CD1c-positive myeloid dendritic cell (primary cell): ENCODE measurements around the gene GPR132.
A peak's percentile ranks its signal among the peaks of the same experiment; 100 is the strongest.
"Not testable (repeated sequence)": the region's sequence is repeated elsewhere in the genome, so short reads cannot be mapped to it uniquely, and the experiment has no call there.

ENCODE experiments used
- DNase-seq: peaks from one replicate; pipeline ENCODE4 v3.0.0-alpha.2; 2016; ENCODE audit errors: extremely low spot score

Gene GPR132

GRCh38 chr14:105041841-105042765 is 23.1 kb downstream of the GPR132 start:
- no peak for DNase-seq

GRCh38 chr14:105039458-105040205 is 25.6 kb downstream of the GPR132 start:
- no peak for DNase-seq

GRCh38 chr14:105035616-105036015 is 29.6 kb downstream of the GPR132 start:
- not testable (repeated sequence) for DNase-seq

GRCh38 chr14:105034315-105035039 is 30.8 kb downstream of the GPR132 start:
- DNase-seq: peak; percentile 82

- peak; percentile 30 for DNase-seq
Observed at GRCh38 chr14:105033412-105033900, 31.8 kb downstream of the GPR132 start.

- DNase-seq: not testable (repeated sequence)
Observed at GRCh38 chr14:105032451-105032901, 32.8 kb downstream of the GPR132 start.

GRCh38 chr14:105030836-105031396 is 34.3 kb downstream of the GPR132 start:
- DNase-seq: no peak

GRCh38 chr14:105030194-105030593 is 35.0 kb downstream of the GPR132 start:
- DNase-seq: no peak

GRCh38 chr14:105029402-105029801 is 35.8 kb downstream of the GPR132 start:
- DNase-seq: no peak

GRCh38 chr14:105028251-105028927 is 36.8 kb downstream of the GPR132 start:
- no peak for DNase-seq

GRCh38 chr14:105027718-105028117 is 37.5 kb downstream of the GPR132 start:
- not testable (repeated sequence) for DNase-seq

GRCh38 chr14:105026802-105027563 is 38.2 kb downstream of the GPR132 start:
- peak; percentile 24 for DNase-seq

GRCh38 chr14:105026033-105026785 is 39.0 kb downstream of the GPR132 start:
- peak; percentile 82 for DNase-seq

- DNase-seq: no peak
Observed at GRCh38 chr14:105025429-105025828, 39.8 kb downstream of the GPR132 start.

- peak; percentile 8 for DNase-seq
Observed at GRCh38 chr14:105023791-105024480, 41.3 kb downstream of the GPR132 start.

- no peak for DNase-seq
Observed at GRCh38 chr14:105023144-105023543, 42.1 kb downstream of the GPR132 start.

- no peak for DNase-seq
Observed at GRCh38 chr14:105022276-105022670, 43.0 kb downstream of the GPR132 start.

GRCh38 chr14:105021656-105022275 is 43.5 kb downstream of the GPR132 start:
- DNase-seq: no peak
